ENCODE results near the gene ANKIB1.

GRCh38 chr7:92255308-92255707, 9.5 kb downstream of the ANKIB1 start:
- TF ChIP-seq CTCF (IDR thresholded peaks at IDR 0.05) = no peak
- TF ChIP-seq POLR2A (IDR thresholded peaks at IDR 0.05) = no peak
